ENCODE data around the gene TRPC4AP.

Gene TRPC4AP

DNA sequence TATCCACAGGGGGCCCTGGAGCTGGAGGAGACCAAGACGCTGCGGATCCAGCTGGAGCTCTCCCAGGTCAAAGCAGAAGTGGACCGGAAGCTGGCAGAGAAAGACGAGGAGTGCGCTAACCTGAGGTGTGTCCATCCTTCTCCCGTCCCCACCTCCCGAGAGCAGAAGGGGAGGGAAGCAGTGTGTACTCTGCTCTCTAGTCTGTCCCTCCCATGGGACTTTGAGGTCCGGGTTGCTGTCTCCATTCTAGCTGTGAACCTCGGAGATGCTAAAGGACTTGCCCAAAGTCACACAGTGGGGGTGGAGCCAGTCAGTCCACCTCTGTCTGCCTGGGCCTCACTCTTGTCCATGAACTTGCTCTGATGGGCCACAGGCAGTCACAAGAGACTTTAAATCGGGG lies 92.8 kb downstream of the TRPC4AP start:
- no peak for DNase-seq

DNA sequence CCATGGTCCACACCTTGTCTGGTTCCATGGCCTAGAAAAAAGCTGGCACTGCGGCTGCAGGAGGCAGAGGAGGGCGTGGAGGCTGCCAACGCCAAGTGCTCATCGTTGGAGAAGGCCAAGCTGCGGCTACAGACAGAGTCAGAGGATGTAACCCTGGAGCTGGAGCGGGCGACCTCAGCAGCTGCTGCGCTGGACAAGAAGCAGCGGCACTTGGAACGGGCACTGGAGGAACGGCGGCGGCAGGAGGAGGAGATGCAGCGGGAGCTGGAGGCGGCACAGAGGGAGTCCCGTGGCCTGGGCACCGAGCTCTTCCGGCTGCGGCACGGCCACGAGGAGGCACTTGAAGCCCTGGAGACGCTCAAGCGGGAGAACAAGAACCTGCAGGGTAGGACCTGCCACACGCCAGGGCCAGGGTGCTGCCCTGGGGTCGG lies 93.6 kb downstream of the TRPC4AP start:
- no peak for DNase-seq

DNA sequence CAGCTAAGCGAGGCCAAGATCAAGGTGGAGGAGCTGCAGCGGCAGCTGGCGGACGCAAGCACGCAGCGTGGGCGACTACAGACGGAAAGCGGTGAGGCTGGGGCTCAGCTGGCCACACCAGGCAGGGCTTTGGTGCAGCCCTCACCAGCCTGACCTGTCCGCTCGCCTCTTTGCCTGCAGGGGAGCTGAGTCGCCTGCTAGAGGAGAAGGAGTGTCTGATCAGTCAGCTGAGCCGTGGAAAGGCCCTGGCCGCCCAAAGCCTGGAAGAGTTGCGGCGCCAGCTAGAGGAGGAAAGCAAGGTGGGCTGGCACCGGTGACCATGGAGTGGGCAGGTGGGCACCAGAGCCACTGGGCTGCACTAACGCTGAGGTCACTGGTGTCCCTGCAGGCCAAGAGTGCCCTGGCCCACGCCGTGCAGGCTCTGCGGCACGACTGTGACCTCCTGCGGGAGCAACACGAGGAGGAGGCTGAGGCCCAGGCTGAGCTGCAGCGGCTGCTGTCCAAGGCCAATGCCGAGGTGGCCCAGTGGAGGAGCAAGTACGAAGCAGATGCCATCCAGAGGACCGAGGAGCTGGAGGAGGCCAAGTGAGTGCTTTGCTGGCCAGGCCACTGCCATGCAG lies 94.2 kb downstream of the TRPC4AP start:
- no peak for DNase-seq

DNA sequence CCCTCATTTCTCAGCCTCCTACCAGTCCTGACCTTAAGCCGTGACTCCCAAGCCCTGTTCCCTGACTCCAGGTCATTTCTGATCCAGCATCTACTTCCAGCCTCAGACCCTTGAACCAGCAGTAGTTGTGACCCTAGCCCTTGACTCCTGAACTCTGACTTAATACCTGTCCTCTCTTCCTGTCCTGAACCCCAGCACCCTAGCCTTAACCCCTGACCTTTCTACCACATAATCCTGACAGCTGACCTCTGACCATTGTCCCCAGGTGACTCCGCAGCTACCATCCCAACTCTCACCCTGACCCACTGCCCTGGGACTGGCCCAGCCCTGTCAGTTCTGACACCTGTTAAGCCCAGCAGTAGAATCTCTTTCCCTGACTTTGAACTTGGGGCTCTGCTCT lies 94.8 kb downstream of the TRPC4AP start:
- no peak for DNase-seq

DNA sequence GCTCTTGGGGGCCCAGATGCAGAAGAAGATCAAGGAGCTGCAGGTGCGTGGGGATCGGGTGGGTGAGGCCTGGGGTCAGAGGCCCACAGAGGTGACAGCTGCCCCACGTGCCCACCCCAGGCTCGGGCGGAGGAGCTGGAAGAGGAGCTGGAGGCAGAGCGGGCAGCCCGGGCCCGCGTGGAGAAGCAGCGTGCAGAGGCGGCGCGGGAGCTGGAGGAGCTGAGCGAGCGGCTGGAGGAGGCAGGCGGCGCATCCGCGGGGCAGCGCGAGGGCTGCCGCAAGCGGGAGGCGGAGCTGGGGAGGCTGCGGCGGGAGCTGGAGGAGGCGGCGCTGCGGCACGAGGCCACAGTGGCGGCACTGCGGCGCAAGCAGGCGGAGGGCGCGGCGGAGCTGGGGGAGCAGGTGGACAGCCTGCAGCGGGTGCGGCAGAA lies 95.5 kb downstream of the TRPC4AP start:
- peak; percentile 10 for DNase-seq

DNA sequence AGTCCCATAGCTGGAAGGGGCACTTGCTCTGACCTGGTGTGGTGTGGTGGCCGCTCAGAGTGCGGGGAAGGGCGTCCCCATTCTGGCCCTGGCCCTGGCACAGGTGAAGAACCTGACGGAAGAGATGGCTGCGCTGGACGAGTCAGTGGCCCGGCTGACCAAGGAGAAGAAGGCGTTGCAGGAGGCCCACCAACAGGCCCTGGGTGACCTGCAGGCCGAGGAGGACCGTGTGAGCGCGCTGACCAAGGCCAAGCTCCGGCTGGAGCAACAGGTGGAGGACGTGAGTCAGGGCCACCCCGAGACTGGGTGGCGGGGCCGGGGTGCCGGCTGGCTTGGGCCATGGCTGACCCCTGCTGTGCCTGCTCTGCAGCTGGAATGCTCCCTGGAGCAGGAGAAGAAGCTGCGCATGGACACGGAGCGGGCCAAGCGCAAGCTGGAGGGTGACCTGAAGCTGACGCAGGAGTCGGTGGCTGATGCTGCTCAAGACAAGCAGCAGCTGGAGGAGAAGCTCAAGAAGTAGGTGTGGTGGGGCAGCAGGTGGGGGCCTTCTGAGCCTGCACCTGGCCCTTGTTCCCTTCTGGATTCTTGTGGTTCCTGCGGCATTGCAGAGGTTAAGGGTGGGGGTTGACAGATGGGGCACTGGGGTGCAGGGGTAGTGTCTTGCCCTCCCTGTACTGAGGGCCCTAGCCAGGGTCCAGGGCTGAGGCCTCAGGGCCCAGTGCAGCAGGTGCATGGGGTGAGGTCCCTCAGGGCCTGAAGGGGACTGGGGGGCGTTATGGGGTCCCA lies 96.2 kb downstream of the TRPC4AP start:
- DNase-seq, result no peak

DNA sequence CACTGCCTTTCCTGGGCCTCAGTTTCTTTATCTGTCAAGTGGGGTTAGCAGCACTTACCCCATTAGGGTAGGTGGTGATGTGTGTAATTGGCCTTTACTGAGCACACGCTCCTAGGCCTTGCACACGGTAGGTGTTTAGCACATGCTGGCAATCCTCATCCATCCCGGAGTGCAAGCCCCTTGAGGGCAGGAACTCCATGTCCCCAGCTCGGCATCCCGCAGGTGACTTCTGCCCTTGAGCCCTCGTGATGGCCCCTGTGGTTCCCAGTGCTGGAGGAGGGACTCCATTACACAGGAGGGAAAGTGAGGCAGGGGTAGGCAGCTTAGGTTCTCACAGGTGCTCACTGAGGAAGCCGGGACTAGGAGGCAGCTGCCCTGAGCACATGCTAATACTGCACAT lies 96.9 kb downstream of the TRPC4AP start:
- no peak for DNase-seq

DNA sequence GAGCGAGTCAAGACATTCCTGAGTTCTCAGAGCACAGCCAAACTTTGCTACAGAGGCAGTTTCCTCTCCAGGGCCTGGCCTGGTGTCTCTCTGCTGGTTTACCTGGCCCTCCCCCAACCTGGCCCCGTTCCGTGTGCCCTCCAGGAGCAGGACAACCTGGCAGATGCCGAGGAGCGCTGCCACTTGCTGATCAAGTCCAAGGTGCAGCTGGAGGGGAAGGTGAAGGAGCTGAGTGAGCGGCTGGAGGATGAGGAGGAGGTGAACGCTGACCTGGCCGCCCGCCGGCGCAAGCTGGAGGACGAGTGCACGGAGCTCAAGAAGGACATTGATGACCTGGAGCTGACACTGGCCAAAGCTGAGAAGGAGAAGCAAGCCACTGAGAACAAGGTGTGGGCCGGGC lies 97.4 kb downstream of the TRPC4AP start:
- DNase-seq, result no peak

DNA sequence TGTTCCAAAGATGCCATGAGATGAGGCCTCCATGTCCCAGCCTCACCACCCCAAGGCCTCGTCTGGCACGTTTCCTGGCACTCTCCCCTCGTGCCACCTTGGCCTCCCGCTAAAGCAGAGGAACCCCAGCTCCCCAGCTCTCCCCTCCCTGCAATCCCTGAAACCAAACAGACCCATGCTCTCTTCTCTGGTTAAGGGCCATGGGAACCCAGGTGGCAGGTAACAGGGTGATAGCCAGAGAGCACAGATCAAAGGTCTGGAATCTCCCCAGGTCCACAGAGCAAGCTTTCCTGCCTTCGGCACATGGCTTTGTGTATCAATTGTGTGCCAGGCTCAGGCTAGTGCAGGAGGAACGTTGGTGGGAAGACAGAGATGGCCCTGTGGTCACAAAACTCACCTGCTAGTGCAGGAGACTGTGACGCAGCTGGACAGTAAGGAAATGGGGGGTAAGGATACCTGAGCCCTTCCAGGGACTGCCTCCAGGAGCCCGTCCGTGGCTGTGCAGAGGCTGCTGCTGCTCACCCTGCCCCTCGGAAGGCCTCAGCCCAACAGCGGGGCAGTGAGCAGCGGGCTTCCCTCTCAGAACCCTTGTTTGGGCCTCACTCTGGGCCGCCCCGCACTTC lies 98.0 kb downstream of the TRPC4AP start:
- DNase-seq, result no peak

DNA sequence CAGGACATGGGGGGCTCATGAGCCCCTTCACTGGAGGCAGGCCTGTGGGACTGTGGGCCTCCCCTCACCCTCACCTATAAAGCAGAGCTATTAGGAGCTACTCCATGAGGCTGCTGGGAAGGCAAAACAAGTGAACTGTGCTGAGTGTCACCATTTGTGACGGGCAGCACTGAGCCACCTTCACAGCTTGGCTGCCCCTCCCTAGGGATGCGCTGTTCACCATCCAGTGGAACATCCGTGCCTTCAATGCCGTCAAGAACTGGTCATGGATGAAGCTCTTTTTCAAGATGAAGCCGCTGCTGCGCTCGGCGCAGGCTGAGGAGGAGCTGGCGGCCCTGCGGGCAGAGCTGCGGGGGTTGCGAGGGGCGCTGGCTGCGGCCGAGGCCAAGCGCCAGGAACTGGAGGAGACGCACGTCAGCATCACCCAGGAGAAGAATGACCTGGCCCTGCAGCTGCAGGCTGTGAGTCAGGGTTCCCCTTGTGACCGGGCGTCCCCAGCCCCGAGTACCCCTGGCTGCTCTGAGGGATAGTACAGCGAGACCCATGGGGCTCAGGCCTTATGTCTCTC lies 98.6 kb downstream of the TRPC4AP start:
- no peak for DNase-seq

DNA sequence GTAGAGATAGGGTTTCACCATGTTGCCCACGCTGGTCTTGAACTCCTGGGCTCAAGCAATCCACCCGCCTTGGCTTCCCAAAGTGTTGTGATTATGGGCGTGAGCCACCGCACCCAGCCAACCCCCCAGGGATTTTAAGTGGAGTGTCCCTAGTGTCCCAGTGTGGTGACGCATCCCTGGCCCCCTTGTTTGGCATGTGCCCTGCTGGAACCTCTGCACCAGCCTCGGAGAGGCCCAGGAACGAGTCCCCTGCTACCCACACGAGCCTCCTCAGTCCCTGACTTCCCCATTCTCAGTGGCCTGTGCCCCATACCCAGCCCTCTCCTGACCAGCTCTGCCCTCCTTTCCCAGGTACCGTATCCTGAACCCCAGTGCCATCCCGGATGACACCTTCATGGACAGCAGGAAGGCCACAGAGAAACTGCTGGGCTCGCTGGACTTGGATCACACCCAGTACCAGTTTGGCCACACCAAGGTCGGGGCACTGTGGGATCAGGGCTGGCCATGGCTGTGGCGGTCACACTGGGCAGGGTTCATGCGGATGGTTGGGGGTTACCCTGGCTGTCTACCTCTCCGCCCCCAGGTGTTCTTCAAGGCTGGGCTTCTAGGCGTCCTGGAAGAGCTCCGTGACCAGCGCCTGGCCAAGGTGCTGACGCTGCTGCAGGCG lies 99.7 kb downstream of the TRPC4AP start:
- DNase-seq, result no peak

DNA sequence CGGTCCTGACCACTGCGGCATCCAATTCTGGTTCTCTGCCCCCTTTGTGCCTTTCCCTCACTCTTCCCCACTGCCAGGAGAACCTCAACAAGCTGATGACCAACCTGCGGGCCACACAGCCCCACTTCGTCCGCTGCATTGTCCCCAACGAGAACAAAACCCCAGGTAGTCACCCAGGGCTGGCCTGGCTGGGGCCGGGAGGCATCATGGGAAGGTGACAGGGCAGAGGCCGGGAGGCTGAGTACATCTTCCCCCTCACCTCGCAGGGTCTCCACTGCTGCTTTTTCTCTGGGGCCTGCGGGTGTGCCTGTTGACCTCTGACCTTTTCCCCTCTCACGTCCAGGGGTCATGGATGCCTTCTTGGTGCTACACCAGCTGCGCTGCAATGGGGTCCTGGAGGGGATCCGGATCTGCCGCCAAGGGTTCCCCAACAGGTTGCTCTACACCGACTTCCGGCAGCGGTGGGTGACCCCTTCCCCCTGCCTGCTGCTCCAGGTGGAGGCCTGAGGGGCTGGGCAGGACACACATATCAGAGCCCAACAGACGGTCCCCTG lies 101.9 kb downstream of the TRPC4AP start:
- no peak for DNase-seq

DNA sequence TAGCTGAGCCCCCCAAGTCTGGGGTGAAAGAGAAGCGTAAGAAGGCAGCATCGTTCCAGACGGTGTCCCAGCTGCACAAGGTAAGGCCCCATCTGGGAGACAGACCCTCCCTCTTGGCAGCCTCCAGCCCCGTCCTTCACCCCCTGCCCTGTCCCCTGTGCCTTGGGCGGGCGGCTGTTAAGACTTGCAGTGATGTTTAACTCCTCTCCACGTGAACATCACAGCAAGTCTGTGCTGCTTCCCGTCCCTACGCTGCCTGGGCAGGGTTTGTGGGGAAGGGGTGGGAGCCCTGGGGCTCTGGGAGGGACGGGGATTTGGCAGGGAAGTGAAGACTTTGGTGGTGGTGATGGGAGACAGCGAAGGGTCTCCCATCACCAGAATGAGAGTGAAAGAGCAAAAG lies 102.4 kb downstream of the TRPC4AP start:
- DNase-seq, result no peak

DNA sequence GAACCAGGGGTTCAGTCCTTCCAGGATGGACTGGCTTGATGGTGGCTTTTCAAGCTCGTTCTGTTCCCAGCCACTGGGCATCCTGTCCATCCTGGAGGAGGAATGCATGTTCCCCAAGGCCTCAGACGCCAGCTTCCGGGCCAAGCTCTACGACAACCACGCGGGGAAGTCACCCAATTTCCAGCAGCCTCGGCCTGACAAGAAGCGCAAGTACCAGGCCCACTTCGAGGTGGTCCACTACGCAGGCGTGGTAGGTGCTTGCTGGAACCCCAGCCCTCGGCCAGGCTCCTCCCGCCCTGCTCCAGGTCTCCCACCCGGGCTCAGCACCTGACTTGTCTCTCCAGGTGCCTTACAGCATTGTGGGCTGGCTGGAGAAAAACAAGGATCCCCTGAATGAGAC lies 102.9 kb downstream of the TRPC4AP start:
- no peak for DNase-seq

DNA sequence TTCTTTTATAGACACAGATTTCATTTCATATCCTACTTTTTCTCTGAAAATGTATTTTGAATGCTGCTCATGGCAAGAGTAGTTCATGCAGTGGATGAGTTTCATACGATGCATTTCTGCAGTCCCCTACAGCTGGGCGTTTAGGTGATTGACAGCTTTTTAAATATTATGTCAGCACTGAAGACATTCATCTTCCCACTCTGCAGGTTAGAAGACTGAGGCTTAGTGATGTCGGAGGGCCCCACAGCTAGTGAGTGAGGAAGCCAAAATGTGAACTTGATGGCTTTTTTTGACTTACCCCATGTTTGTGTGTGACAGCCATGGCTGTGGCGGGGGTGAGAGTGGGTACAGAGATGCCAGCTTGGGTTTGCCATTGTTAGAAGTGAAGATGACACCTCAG lies 103.5 kb downstream of the TRPC4AP start:
- no peak for DNase-seq

DNA sequence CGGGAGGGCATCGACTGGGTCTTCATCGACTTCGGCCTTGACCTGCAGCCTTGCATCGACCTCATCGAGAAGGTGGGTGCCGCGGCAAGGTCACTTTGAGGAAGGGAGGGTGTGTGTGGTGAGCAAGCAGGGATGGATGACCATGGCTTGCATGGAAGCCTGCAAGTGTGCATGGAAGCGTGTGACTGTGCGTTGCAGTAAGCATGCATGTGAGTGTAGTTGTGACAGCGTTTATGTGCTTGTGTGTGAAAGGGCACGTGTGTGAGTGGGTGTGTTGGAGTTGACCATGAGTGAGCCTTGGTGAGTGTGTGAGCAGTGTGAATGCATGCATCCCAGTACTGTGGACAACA lies 104.4 kb downstream of the TRPC4AP start:
- no peak for DNase-seq

DNA sequence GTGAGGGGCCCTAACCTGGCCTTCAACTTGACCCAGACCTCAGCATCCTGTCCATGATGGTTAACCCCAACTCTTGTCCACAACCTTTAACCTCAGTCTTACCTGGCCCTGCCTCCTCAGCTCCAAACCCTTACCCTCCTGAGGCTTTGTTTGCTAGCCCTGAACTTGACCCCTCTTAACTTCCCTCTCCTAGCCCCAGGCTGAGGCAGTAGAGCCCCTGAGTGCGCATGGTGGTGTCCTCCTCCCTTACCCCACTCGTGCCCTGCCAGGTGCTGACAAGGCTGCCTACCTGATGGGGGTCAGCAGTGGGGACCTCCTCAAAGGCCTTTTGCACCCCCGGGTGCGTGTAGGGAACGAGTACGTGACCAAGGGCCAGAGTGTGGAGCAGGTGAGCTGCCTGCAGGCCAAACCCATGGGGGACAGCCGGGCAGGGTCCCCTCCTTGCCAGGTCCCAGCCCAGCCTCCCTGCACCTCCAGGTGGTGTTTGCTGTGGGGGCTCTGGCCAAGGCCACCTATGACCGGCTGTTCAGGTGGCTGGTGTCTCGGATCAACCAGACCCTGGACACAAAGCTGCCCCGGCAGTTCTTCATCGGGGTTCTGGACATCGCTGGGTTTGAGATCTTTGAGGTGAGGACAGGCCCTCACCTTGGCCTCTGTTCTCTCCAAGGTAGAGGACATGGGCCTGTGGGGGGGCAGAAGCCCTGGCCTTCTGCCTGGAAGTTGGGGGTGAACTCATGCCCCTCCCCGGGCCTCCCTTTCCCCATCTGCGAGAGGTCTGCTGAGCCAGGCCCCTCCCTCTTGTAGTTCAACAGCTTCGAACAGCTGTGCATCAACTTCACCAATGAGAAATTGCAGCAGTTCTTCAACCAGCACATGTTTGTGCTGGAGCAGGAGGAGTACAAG lies 105.1 kb downstream of the TRPC4AP start:
- no peak for DNase-seq

DNA sequence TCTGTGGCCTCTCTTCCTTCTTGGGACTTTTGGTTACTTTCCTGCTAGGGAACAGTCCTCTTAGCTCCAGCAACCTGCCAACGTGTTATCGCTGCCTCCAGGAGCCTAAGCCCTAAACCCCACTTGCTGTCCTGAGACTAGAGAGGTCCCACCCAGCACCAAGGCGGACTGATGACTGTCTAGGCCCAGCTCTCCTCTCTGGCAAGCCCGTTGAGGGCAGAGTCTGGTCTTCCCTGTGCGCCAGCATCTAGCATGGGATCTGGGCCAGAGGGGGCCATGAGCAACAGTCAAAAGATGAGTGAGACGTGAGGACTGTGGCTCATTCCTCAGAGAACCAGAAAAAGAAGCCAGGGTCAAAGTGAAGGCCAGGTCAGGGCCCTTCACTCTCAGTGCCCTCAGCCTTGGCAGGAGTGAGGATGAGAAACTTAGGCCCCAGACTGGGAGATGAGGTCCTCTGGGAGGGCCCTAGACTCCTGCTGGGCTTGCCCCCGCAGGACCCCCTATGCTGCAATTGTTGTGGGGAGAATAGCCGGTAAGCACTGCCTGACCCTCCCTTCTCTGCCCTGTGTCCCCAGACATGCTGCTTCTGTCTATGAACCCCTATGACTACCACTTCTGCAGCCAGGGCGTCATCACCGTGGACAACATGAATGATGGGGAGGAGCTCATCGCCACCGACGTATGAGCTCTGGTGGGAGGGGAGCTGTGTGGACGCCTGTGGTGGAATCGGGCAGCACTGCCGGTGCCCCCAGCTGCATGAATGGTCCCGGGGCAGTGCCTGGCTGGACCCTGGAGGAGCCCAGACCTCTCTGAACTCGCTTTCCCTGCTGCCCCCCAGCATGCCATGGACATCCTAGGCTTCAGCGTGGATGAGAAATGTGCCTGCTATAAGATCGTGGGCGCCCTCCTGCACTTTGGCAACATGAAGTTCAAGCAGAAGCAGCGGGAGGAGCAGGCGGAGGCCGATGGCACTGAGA lies 106.0 kb downstream of the TRPC4AP start:
- no peak for DNase-seq

DNA sequence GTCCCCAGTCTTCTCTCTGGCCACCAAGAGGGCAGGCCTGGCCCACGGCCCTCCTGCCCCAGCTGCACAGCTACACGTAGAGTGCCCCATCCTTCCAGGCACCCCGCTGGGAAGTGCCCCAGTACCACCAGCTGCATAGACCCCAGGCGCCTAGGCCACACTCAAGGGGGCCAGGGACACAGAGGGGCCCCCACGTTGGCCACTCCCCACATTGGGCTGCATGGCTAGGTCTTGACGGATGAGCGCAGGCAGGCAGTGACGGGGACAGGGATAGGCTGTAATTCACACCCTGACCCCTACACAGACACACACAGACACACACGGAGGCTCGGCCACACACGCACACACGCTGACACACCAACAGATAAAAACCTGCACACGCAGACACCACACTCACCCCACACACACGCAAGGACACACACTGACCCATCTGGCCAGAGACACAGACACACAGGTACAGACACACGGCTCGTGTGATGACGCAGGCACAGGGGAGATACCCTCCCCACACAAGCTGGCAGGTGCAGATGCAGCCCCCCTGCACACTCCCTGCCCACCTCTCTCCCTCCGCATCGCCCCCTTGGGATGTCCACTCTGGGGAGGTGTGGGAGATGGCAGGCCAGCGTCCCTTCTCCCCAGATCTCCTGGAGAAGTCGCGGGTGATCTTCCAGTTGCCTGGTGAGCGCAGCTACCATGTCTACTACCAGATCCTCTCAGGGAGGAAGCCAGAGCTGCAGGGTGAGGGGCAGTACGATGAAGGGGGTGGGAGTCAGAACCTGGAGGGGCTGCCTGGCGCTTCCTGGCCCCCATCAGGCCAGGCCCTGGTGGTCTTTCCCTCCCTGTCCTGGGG lies 106.9 kb downstream of the TRPC4AP start:
- DNase-seq, result no peak

DNA sequence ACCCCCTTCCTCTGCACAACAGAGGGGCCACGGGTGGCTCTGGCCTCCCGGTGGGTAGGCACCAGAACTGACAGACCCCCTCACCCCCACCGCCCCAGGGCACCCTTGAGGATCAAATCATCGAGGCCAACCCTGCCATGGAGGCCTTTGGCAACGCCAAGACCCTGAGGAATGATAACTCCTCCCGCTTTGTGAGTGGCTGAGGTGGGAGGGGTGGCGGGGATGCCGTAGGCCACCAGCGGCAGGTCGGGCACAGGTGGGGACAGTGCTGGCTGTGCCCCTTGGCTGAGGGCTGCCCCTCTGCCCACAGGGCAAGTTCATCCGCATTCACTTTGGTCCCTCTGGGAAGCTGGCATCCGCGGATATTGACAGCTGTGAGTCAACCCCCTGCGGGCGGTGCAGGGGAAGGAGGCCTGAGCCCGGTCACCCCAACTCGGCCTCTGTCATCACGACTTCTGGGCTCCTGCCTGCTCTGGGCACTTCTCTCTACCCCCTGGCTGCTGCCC lies 107.8 kb downstream of the TRPC4AP start:
- DNase-seq, result no peak

Data from activated CD4-positive, alpha-beta T cell treated with anti-CD3 and anti-CD28 coated beads, Interleukin-2, amount 50 U/mL, for 16 hours (primary cell).